Progenitor cell of endocrine pancreas (in vitro differentiated cells): Measurements from ENCODE around the gene DPEP2. TPM values are rescaled to one million over a fixed set of nuclear protein-coding genes. Genes with fewer than 3 reads are reported as not detected.

Experiments
- DNase-seq: peaks from one replicate; pipeline ENCODE4 v3.0.0; 2021; ENCODE audit warnings: low spot score; ENCODE audit not compliant: unreplicated experiment
- H3K27ac Mint-ChIP-seq: 2 replicates; pipeline ENCODE4 v1.8.0; 2021; ENCODE audit warnings: mild to moderate bottlenecking, moderate library complexity, mixed read lengths
- H3K27me3 Mint-ChIP-seq: 2 replicates; pipeline ENCODE4 v1.8.0; 2021; ENCODE audit warnings: mixed read lengths
- H3K36me3 Mint-ChIP-seq: 2 replicates; pipeline ENCODE4 v1.8.0; 2022; ENCODE audit warnings: mixed read lengths; ENCODE audit not compliant: insufficient read depth
- H3K4me1 Mint-ChIP-seq: 2 replicates; pipeline ENCODE4 v1.8.0; 2021; ENCODE audit warnings: low read depth, mixed read lengths
- H3K4me3 Mint-ChIP-seq: 2 replicates; pipeline ENCODE4 v1.8.0; 2021; ENCODE audit warnings: low read depth, mild to moderate bottlenecking, moderate library complexity, mixed read lengths
- H3K9me3 Mint-ChIP-seq: 2 replicates; pipeline ENCODE4 v1.8.0; 2021; ENCODE audit warnings: low read depth, mixed read lengths
- total RNA-seq: library from RNA; stranded (reverse); gene quantifications from 2 replicates; pipeline ENCODE4 v1.2.1, GENCODE V29; 2021
- TF ChIP-seq, protein P1 (sequence below): fragments of 200-600 bp; sonication (generic); IDR thresholded peaks from one replicate; pipeline ENCODE4 v1.5.0; 2021; ENCODE audit warnings: antibody characterized with exemption, mild to moderate bottlenecking; ENCODE audit not compliant: unreplicated experiment

DPEP2 gene
- total RNA-seq, 1 donor from 2014 or later: not detected

DNA sequence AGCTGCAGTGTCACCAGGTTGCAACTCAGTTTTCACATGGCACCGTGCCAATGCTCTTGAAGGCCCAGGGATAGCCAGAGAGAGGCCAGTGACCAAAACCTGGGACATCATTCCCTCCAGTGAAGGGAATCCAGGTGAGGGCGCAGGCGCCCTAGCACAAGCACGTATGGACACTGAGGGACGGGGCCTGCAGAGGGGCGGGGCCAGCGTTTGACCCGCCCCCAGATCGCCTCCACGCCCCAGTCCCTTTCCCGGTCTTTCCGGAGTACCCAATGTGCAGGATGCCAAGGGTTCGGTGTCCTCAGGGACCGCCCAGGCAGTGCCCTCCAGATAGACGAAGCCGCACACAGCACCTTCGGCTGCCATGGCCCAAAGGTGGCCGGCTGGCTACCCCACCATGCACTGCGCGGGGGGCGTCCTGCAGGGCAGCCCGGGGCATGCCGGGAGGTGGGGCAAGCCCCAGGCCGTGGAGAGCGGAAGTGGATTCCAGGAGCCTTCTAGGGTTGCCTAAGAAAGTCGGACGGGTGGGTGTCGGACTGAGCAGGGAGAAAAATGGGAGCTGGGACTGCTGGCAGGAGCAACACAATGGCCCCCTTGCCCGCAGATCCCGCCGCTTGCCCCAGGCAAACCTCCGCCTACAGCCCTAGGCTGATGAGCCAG is 35.5 kb downstream of the DPEP2 start:
- H3K4me3 Mint-ChIP-seq: no peak overlapping the region

DNA sequence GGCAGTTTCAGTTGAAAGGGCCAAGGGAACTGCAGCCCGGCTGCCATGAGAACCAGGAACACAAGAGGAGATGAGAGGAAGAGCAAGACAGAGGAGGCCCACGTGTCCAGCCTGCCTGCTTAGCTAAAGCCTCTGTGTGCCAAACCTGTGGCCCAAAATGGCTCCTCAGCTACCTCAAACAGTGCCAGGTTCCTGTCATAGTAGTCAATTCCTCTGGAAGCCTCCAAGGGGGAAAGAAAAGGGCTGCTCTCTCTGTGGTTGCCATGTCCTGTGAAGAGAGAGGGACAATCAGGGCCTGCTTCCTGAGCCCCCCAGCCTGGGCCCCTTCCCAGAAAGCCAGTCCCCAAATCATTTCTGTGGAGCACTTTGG is 36.0 kb downstream of the DPEP2 start:
- Mint-ChIP-seq H3K4me1 (peaks cover 24% of the 10 kb centered on the region), H3K27me3 (no peaks in the 10 kb centered on the region), H3K4me3 (no peak overlapping the region), H3K36me3 (peaks cover 14% of the 10 kb centered on the region), H3K27ac (no peak overlapping the region), H3K9me3 (no peaks in the 10 kb centered on the region)
- no peak for DNase-seq
- TF ChIP-seq, protein P1, sequence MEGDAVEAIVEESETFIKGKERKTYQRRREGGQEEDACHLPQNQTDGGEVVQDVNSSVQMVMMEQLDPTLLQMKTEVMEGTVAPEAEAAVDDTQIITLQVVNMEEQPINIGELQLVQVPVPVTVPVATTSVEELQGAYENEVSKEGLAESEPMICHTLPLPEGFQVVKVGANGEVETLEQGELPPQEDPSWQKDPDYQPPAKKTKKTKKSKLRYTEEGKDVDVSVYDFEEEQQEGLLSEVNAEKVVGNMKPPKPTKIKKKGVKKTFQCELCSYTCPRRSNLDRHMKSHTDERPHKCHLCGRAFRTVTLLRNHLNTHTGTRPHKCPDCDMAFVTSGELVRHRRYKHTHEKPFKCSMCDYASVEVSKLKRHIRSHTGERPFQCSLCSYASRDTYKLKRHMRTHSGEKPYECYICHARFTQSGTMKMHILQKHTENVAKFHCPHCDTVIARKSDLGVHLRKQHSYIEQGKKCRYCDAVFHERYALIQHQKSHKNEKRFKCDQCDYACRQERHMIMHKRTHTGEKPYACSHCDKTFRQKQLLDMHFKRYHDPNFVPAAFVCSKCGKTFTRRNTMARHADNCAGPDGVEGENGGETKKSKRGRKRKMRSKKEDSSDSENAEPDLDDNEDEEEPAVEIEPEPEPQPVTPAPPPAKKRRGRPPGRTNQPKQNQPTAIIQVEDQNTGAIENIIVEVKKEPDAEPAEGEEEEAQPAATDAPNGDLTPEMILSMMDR: no peak

More for the DNA sequence above, 35.5 kb downstream of the DPEP2 start:
- Mint-ChIP-seq H3K36me3 (peaks cover 10% of the 10 kb centered on the region), H3K27me3 (no peaks in the 10 kb centered on the region), H3K9me3 (no peaks in the 10 kb centered on the region), H3K27ac (no peak overlapping the region), H3K4me1 (peaks cover 24% of the 10 kb centered on the region)
- TF ChIP-seq, protein P1: no peak
- DNase-seq: no peak

- Mint-ChIP-seq H3K27me3 (no peaks in the 10 kb centered on the region), H3K9me3 (no peaks in the 10 kb centered on the region), H3K36me3 (peaks cover 15% of the 10 kb centered on the region), H3K4me3 (no peak overlapping the region), H3K4me1 (peaks cover 18% of the 10 kb centered on the region), H3K27ac (peak overlapping the region; percentile 33)
- TF ChIP-seq, protein P1: no peak
- DNase-seq: no peak
These were observed 37.1 kb downstream of the DPEP2 start for GRCh38 chr16:67962135-67962534.

DNA sequence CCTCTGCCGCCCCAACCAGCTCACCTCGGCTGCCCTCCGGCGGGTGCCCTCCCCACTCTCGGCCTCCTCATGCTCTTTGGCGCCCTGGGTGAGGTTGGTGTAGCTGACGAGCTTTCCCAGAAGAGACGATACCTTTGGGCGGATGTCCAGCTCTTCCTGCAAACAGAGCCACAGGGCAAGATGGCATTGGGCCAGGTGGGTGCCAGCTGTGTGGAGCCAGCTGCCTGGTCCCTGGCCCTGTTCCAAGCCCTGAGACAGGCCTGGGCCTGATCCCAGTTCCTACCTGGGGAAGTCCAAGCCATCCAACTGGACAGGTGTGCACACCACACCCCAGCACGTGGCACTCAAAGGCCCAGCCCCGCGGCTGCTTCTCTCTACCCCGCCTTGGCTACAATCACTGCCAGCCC is 37.7 kb downstream of the DPEP2 start:
- Mint-ChIP-seq H3K9me3 (no peaks in the 10 kb centered on the region), H3K27me3 (no peaks in the 10 kb centered on the region), H3K27ac (no peak overlapping the region), H3K4me1 (peaks cover 12% of the 10 kb centered on the region), H3K4me3 (no peak overlapping the region), H3K36me3 (peaks cover 15% of the 10 kb centered on the region)
- TF ChIP-seq, protein P1: no peak
- DNase-seq: no peak

- Mint-ChIP-seq H3K4me1 (no peaks in the 10 kb centered on the region), H3K36me3 (peaks cover 15% of the 10 kb centered on the region), H3K27me3 (no peaks in the 10 kb centered on the region), H3K27ac (no peak overlapping the region), H3K9me3 (no peaks in the 10 kb centered on the region), H3K4me3 (no peak overlapping the region)
- no peak for DNase-seq
- TF ChIP-seq, protein P1: no peak
These were observed 39.6 kb downstream of the DPEP2 start for GRCh38 chr16:67959536-67960329.
